Measurements from ENCODE around the gene PCDHGC4. TPM values are rescaled to one million over a fixed set of nuclear protein-coding genes. Genes with fewer than 3 reads are reported as not detected.

PCDHGC4 gene
- total RNA-seq, 1 experiment from 2014 or later = 0.40 TPM

- DNase-seq (ENCODE audit: unreplicated experiment) = no peak
- intact Hi-C loops (cut with micrococcal nuclease) = no loop called here
- no peaks in the 10 kb centered on the region for H3K27me3 Mint-ChIP-seq (ENCODE audit: insufficient read depth, unreplicated experiment)
- ChIA-PET CTCF (interaction anchor here (0.6 to 15.4 kb wide), 8 partner anchors 8 to 333 kb away, joined by 3 to 191 read pairs (median 10); partner anchors contain the start of genes PCDHB11, PCDHB14 and PCDHGA10), POLR2A (interaction anchor here (3.6 kb wide), 1 partner anchor 25 kb away, joined by 15 read pairs; no protein-coding TSS in a partner anchor)
- no peak overlapping the region for H3K4me3 Mint-ChIP-seq (ENCODE audit: unreplicated experiment)
- peaks cover 59% of the 10 kb centered on the region for H3K36me3 Mint-ChIP-seq (ENCODE audit: insufficient read depth, unreplicated experiment)
- H3K9me3 Mint-ChIP-seq (ENCODE audit: unreplicated experiment) = peaks cover 7% of the 10 kb centered on the region
- TF ChIP-seq CTCF (IDR thresholded peaks at IDR 0.05; ENCODE audit: unreplicated experiment) = no peak
- BruUV-seq (replicated peaks) = no TSS peak
- peaks cover 12% of the 10 kb centered on the region for H3K4me1 Mint-ChIP-seq (ENCODE audit: insufficient read depth, unreplicated experiment)
- no peak overlapping the region for H3K27ac Mint-ChIP-seq (ENCODE audit: low read depth, unreplicated experiment)
These were observed 47.9 kb downstream of the PCDHGC4 start for GRCh38 chr5:141532726-141533125.

GRCh38 chr5:141533897-141534296 is 49.1 kb downstream of the PCDHGC4 start:
- CTCF ChIA-PET = interaction anchor here (0.6 to 15.4 kb wide), 10 partner anchors 9 to 334 kb away, joined by 3 to 191 read pairs (median 4); partner anchors contain the start of genes PCDHB11 and PCDHGC3
- H3K4me1 Mint-ChIP-seq (ENCODE audit: insufficient read depth, unreplicated experiment) = peaks cover 3% of the 10 kb centered on the region

GRCh38 chr5:141534492-141535213 is 49.8 kb downstream of the PCDHGC4 start:
- no TSS peak for BruUV-seq (replicated peaks)
- intact Hi-C loops (cut with micrococcal nuclease) = no loop called here
- CTCF ChIA-PET = interaction anchor here (0.6 to 5.3 kb wide), 12 partner anchors 9 to 977 kb away, joined by 3 to 24 read pairs (median 4); partner anchors contain the start of genes PCDHB11 and PCDHGC3
- H3K4me3 Mint-ChIP-seq (ENCODE audit: unreplicated experiment) = no peak overlapping the region
- H3K27me3 Mint-ChIP-seq (ENCODE audit: insufficient read depth, unreplicated experiment) = no peaks in the 10 kb centered on the region
- H3K36me3 Mint-ChIP-seq (ENCODE audit: insufficient read depth, unreplicated experiment) = peaks cover 53% of the 10 kb centered on the region
- H3K4me1 Mint-ChIP-seq (ENCODE audit: insufficient read depth, unreplicated experiment) = no peaks in the 10 kb centered on the region
- no peak for DNase-seq (ENCODE audit: unreplicated experiment)
- POLR2A ChIA-PET = interaction anchor here (0.5 to 3.6 kb wide), 4 partner anchors 12 to 930 kb away, joined by 3 to 15 read pairs (median 4); no protein-coding TSS in a partner anchor
- peak overlapping the region; percentile 20 for H3K27ac Mint-ChIP-seq (ENCODE audit: low read depth, unreplicated experiment)
- no peak for TF ChIP-seq CTCF (IDR thresholded peaks at IDR 0.05; ENCODE audit: unreplicated experiment)
- H3K9me3 Mint-ChIP-seq (ENCODE audit: unreplicated experiment) = peaks cover 9% of the 10 kb centered on the region

More at GRCh38 chr5:141533897-141534296, 49.1 kb downstream of the PCDHGC4 start:
- no TSS peak for BruUV-seq (replicated peaks)
- Mint-ChIP-seq H3K27ac (ENCODE audit: low read depth, unreplicated experiment) (no peak overlapping the region), H3K36me3 (ENCODE audit: insufficient read depth, unreplicated experiment) (peaks cover 50% of the 10 kb centered on the region), H3K4me3 (ENCODE audit: unreplicated experiment) (no peak overlapping the region), H3K27me3 (ENCODE audit: insufficient read depth, unreplicated experiment) (no peaks in the 10 kb centered on the region), H3K9me3 (ENCODE audit: unreplicated experiment) (peaks cover 7% of the 10 kb centered on the region)
- no peak for DNase-seq (ENCODE audit: unreplicated experiment)
- TF ChIP-seq CTCF (IDR thresholded peaks at IDR 0.05; ENCODE audit: unreplicated experiment) = no peak
- intact Hi-C loops (cut with micrococcal nuclease) = no loop called here
- POLR2A ChIA-PET = interaction anchor here (0.5 to 3.6 kb wide), 3 partner anchors 24 to 929 kb away, joined by 3 to 15 read pairs (median 3); partner anchors contain the start of gene PCDHGC3

Other genes starting within 250 kb of the PCDHGC4 start
- gene PCDHB15, start 239.6 kb upstream of the PCDHGC4 start, total RNA-seq (2022) = 0.91 and 1.2 TPM in 2 replicates
- 0.37 and 0.79 TPM in 2 replicates for gene SLC25A2, start 181.0 kb upstream of the PCDHGC4 start, total RNA-seq (2022)
- 81.3 and 94.9 TPM in 2 replicates for gene TAF7, start 164.2 kb upstream of the PCDHGC4 start, total RNA-seq (2022)
- gene PCDHGA1, start 154.5 kb upstream of the PCDHGC4 start, total RNA-seq (2022) = 0.20 and 0.35 TPM in 2 replicates
- gene PCDHGA2, start 146.3 kb upstream of the PCDHGC4 start, total RNA-seq (2022) = 0.32 and 0.33 TPM in 2 replicates
- 0.07 and 0.25 TPM in 2 replicates for gene PCDHGA3, start 141.2 kb upstream of the PCDHGC4 start, total RNA-seq (2022)
- 0.19 and 0.59 TPM in 2 replicates for gene PCDHGB1, start 134.9 kb upstream of the PCDHGC4 start, total RNA-seq (2022)
- gene PCDHGA4, start 130.0 kb upstream of the PCDHGC4 start, total RNA-seq (2022) = 0.26 and 0.44 TPM in 2 replicates
- 0.61 and 0.88 TPM in 2 replicates for gene PCDHGB2, start 125.0 kb upstream of the PCDHGC4 start, total RNA-seq (2022)
- gene PCDHGA5, start 120.9 kb upstream of the PCDHGC4 start, total RNA-seq (2022) = 0.25 and 0.42 TPM in 2 replicates
- gene PCDHGB3, start 114.8 kb upstream of the PCDHGC4 start, total RNA-seq (2022) = 0.33 and 0.56 TPM in 2 replicates
- gene PCDHGA6, start 111.1 kb upstream of the PCDHGC4 start, total RNA-seq (2022) = 0.44 and 0.49 TPM in 2 replicates
- 0.56 and 0.86 TPM in 2 replicates for gene PCDHGA7, start 102.3 kb upstream of the PCDHGC4 start, total RNA-seq (2022)
- gene PCDHGB4, start 97.3 kb upstream of the PCDHGC4 start, total RNA-seq (2022) = 0.49 and 0.79 TPM in 2 replicates
- gene PCDHGA8, start 92.4 kb upstream of the PCDHGC4 start, total RNA-seq (2022) = 0.28 and 0.56 TPM in 2 replicates
- 3.2 and 5.6 TPM in 2 replicates for gene PCDHGB5, start 87.1 kb upstream of the PCDHGC4 start, total RNA-seq (2022)
- 0.89 and 1.3 TPM in 2 replicates for gene PCDHGA9, start 82.3 kb upstream of the PCDHGC4 start, total RNA-seq (2022)
- gene PCDHGB6, start 77.0 kb upstream of the PCDHGC4 start, total RNA-seq (2022) = 0.68 and 1.4 TPM in 2 replicates
- gene PCDHGA10, start 72.0 kb upstream of the PCDHGC4 start, total RNA-seq (2022) = 1.4 TPM in 2 replicates
- gene PCDHGB7, start 67.4 kb upstream of the PCDHGC4 start, total RNA-seq (2022) = 0.75 and 1.2 TPM in 2 replicates
- 0.30 and 0.76 TPM in 2 replicates for gene PCDHGA11, start 64.0 kb upstream of the PCDHGC4 start, total RNA-seq (2022)
- gene PCDHGA12, start 54.5 kb upstream of the PCDHGC4 start, total RNA-seq (2022) = 0.79 and 0.91 TPM in 2 replicates
- 17.3 and 31.7 TPM in 2 replicates for gene PCDHGC3, start 9.1 kb upstream of the PCDHGC4 start, total RNA-seq (2022)
- gene PCDHGC5, start 4.1 kb downstream of the PCDHGC4 start, total RNA-seq (2022) = 0.61 and 0.69 TPM in 2 replicates
- 203 and 228 TPM in 2 replicates for gene DIAPH1, start 134.0 kb downstream of the PCDHGC4 start, total RNA-seq (2022)
- 83.5 and 85.6 TPM in 2 replicates for gene HDAC3, start 151.8 kb downstream of the PCDHGC4 start, total RNA-seq (2022)
- 12.5 and 13.3 TPM in 2 replicates for gene RELL2, start 152.0 kb downstream of the PCDHGC4 start, total RNA-seq (2022)
- 21.2 and 22.1 TPM in 2 replicates for gene FCHSD1, start 166.4 kb downstream of the PCDHGC4 start, total RNA-seq (2022)
- gene ARAP3, start 197.2 kb downstream of the PCDHGC4 start, total RNA-seq (2022) = 19.8 and 22.8 TPM in 2 replicates

Measured in MCF 10A (cell line).